ENCODE measurements around the gene ADAT3.

- no peak for TF ChIP-seq CTCF (IDR thresholded peaks at IDR 0.05; ENCODE audit: poor library complexity)
- no peak for TF ChIP-seq EZH2 (IDR thresholded peaks at IDR 0.05; ENCODE audit: borderline replicate concordance)
Measured at GRCh38 chr19:1875646-1876495, 29.3 kb upstream of the ADAT3 start.
